ENCODE measurements around the gene LUC7L.
"Not testable (repeated sequence)": the region's sequence is repeated elsewhere in the genome, so short reads cannot be mapped to it uniquely, and the experiment has no call there.

LUC7L gene

GRCh38 chr16:228151-228851 lies 948 bp downstream of the LUC7L start:
- DNase-seq, result no peak

GRCh38 chr16:220021-220420 lies 9.2 kb downstream of the LUC7L start:
- no peak for DNase-seq

- no peak for DNase-seq
Observed at GRCh38 chr16:212999-213398, 16.2 kb downstream of the LUC7L start.

- not testable (repeated sequence) for DNase-seq
Observed at GRCh38 chr16:211631-212180, 17.5 kb downstream of the LUC7L start.

- not testable (repeated sequence) for DNase-seq
Observed at GRCh38 chr16:209359-209758, 19.9 kb downstream of the LUC7L start.

GRCh38 chr16:204046-204445 lies 25.2 kb downstream of the LUC7L start:
- DNase-seq, result not testable (repeated sequence)

- no peak for DNase-seq
Observed at GRCh38 chr16:203246-203645, 26.0 kb downstream of the LUC7L start.

GRCh38 chr16:200388-200787 lies 28.9 kb downstream of the LUC7L start:
- DNase-seq, result no peak

GRCh38 chr16:194516-194915 lies 34.7 kb downstream of the LUC7L start:
- DNase-seq, result no peak

- no peak for DNase-seq
Observed at GRCh38 chr16:193441-193840, 35.8 kb downstream of the LUC7L start.

- DNase-seq, result no peak
Observed at GRCh38 chr16:192686-193085, 36.6 kb downstream of the LUC7L start.

- DNase-seq, result no peak
Observed at GRCh38 chr16:191831-192230, 37.4 kb downstream of the LUC7L start.

- DNase-seq, result no peak
Observed at GRCh38 chr16:189604-190186, 39.6 kb downstream of the LUC7L start.

GRCh38 chr16:188674-189073 lies 40.6 kb downstream of the LUC7L start:
- no peak for DNase-seq

GRCh38 chr16:187330-187729 lies 41.9 kb downstream of the LUC7L start:
- no peak for DNase-seq

GRCh38 chr16:185691-186090 lies 43.6 kb downstream of the LUC7L start:
- DNase-seq, result no peak

GRCh38 chr16:185213-185612 lies 44.0 kb downstream of the LUC7L start:
- no peak for DNase-seq

- DNase-seq, result no peak
Observed at GRCh38 chr16:183005-183404, 46.2 kb downstream of the LUC7L start.

GRCh38 chr16:181565-182021 lies 47.7 kb downstream of the LUC7L start:
- no peak for DNase-seq

GRCh38 chr16:180681-181564 lies 48.3 kb downstream of the LUC7L start:
- no peak for DNase-seq

- no peak for DNase-seq
Observed at GRCh38 chr16:180101-180675, 49.1 kb downstream of the LUC7L start, which contains the start of gene HBQ1. Gene HBQ1 (plus strand): TSS chr16:180459. CDS start chr16:180487, 28 bp downstream.

- DNase-seq, result no peak
Observed at GRCh38 chr16:179211-180092, 49.8 kb downstream of the LUC7L start.

Measured in NCI-H1417 treated with DMSO at 0.1 percent for 48 hours (cell line).